SU-DHL-6 (cell line): ENCODE measurements around the gene TNFRSF4.

Experiments used
- H2AFZ ChIP-seq: fragments of 200-600 bp; sonication (generic); 2 replicates; pipeline ENCODE4 v1.6.1; 2014; ENCODE audit warnings: low read depth, mild to moderate bottlenecking, moderate library complexity, mixed read lengths, antibody characterized with exemption, low read length; ENCODE audit not compliant: severe bottlenecking
- H3F3A ChIP-seq: fragments of 200-600 bp; shearing (Covaris generic); 2 replicates; pipeline ENCODE4 v1.6.0; 2016; ENCODE audit warnings: antibody characterized with exemption, mild to moderate bottlenecking; ENCODE audit not compliant: insufficient read depth
- H3K27ac ChIP-seq: fragments of 200-600 bp; sonication (generic); 2 replicates; pipeline ENCODE4 v1.5.1; 2016; ENCODE audit warnings: low read depth, mild to moderate bottlenecking, low read length, moderate library complexity, mixed read lengths
- H3K27me3 ChIP-seq: fragments of 200-600 bp; sonication (generic), shearing (Covaris generic); 2 replicates; pipeline ENCODE4 v1.6.0; 2014; ENCODE audit warnings: mild to moderate bottlenecking, low read length
- H3K36me3 ChIP-seq: fragments of 200-600 bp; sonication (generic); 2 replicates; pipeline ENCODE4 v1.6.1; 2014; ENCODE audit warnings: mild to moderate bottlenecking, low read length, mixed read lengths
- H3K4me2 ChIP-seq: fragments of 300-600, 200-600 bp; shearing (Covaris generic), sonication (generic); 2 replicates; pipeline ENCODE4 v1.6.0; 2014; ENCODE audit warnings: low read length, low read depth, mild to moderate bottlenecking; ENCODE audit not compliant: poor library complexity, severe bottlenecking
- H3K4me3 ChIP-seq: fragments of 200-600 bp; sonication (generic); 2 replicates; pipeline ENCODE4 v1.5.1; 2014; ENCODE audit warnings: antibody characterized with exemption, low read length, mild to moderate bottlenecking, mixed read lengths; ENCODE audit not compliant: insufficient read depth, poor library complexity, severe bottlenecking
- H3K79me2 ChIP-seq: fragments of 200-600 bp; sonication (generic); 2 replicates; pipeline ENCODE4 v1.6.1; 2014; ENCODE audit warnings: mild to moderate bottlenecking, low read length, moderate library complexity; ENCODE audit not compliant: insufficient read depth
- H3K9ac ChIP-seq: fragments of 200-600 bp; sonication (generic); 2 replicates; pipeline ENCODE4 v1.7.0; 2014; ENCODE audit warnings: mild to moderate bottlenecking, low read length
- H3K9me2 ChIP-seq: fragments of 200-600 bp; sonication (generic); replicated peaks from 2 replicates; pipeline ENCODE4 v1.6.1; 2014; ENCODE audit warnings: low read length; ENCODE audit not compliant: insufficient read depth
- H3K9me3 ChIP-seq: fragments of 200-600 bp; sonication (generic); 2 replicates; pipeline ENCODE4 v1.6.1; 2014; ENCODE audit warnings: low read length, mixed read lengths; ENCODE audit not compliant: insufficient read depth
- H4K20me1 ChIP-seq: fragments of 200-600 bp; sonication (generic); 2 replicates; pipeline ENCODE4 v1.6.1; 2014; ENCODE audit warnings: low read depth, mild to moderate bottlenecking, antibody characterized with exemption, low read length, moderate library complexity, mixed read lengths
- EZH2phosphoT487 ChIP-seq: fragments of 200-600 bp; sonication (generic), shearing (Covaris generic); conservative IDR thresholded peaks from 2 replicates; pipeline ENCODE4 v1.6.1; 2018; ENCODE audit warnings: mild to moderate bottlenecking, antibody characterized with exemption, low read length, moderate library complexity, mixed read lengths
- TF ChIP-seq, protein P1 (sequence below): fragments of 200-600 bp; sonication (generic); IDR thresholded peaks from one replicate; pipeline ENCODE4 v1.5.1; 2017; ENCODE audit warnings: antibody characterized with exemption, mild to moderate bottlenecking, low read length, moderate library complexity; ENCODE audit not compliant: insufficient read depth, poor library complexity, severe bottlenecking

Gene TNFRSF4

DNA sequence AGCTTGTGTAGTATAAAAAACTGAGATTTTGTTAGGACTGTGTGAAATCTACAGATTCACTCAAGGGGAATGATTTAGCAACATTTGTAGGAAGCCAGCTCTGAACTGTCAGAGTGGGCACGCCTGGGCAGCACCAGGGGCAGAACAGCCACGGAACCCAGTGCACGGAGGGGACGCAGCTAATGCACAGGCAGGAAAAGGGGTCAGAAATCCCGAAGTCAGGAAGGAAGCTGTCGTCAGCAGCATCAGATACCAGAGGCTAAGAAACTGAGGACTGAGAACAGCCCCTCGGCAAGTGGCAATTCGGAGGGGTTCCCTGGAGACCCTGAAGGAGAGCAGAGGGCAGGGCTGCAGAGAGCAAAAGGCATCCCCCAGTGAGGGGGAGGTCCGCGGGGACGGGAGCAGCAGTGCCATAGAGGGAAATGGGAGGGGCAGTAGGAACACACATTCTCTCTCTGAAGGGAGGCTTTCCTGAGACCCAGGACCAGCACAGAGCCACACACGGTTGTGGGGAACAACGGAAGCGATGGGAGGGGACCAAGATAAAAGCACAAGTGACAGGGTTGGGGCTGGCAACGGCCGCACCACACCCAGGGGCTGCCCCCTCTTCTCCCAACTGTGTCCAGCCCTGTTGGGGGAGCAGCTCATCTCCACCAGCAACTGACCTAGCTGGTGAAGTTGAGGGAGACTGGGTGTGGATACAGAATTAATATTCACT is 47.0 kb upstream of the TNFRSF4 start:
- H3K79me2 ChIP-seq = no peaks in the 10 kb centered on the region; the same call in none of the 2 replicates
- H3K9me2 ChIP-seq = no peaks in the 10 kb centered on the region
- H4K20me1 ChIP-seq = no peaks in the 10 kb centered on the region
- H3K36me3 ChIP-seq = no peaks in the 10 kb centered on the region
- H3K27me3 ChIP-seq = no peaks in the 10 kb centered on the region
- H3K4me2 ChIP-seq = no peak overlapping the region
- H3F3A ChIP-seq = no peaks in the 10 kb centered on the region
- H2AFZ ChIP-seq = no peak overlapping the region
- no peak overlapping the region for H3K4me3 ChIP-seq
- no peak overlapping the region for H3K9ac ChIP-seq
- H3K27ac ChIP-seq = no peak overlapping the region
- H3K9me3 ChIP-seq = no peaks in the 10 kb centered on the region
- TF ChIP-seq EZH2phosphoT487 = no peak
- TF ChIP-seq, protein P1, sequence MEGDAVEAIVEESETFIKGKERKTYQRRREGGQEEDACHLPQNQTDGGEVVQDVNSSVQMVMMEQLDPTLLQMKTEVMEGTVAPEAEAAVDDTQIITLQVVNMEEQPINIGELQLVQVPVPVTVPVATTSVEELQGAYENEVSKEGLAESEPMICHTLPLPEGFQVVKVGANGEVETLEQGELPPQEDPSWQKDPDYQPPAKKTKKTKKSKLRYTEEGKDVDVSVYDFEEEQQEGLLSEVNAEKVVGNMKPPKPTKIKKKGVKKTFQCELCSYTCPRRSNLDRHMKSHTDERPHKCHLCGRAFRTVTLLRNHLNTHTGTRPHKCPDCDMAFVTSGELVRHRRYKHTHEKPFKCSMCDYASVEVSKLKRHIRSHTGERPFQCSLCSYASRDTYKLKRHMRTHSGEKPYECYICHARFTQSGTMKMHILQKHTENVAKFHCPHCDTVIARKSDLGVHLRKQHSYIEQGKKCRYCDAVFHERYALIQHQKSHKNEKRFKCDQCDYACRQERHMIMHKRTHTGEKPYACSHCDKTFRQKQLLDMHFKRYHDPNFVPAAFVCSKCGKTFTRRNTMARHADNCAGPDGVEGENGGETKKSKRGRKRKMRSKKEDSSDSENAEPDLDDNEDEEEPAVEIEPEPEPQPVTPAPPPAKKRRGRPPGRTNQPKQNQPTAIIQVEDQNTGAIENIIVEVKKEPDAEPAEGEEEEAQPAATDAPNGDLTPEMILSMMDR = no peak

DNA sequence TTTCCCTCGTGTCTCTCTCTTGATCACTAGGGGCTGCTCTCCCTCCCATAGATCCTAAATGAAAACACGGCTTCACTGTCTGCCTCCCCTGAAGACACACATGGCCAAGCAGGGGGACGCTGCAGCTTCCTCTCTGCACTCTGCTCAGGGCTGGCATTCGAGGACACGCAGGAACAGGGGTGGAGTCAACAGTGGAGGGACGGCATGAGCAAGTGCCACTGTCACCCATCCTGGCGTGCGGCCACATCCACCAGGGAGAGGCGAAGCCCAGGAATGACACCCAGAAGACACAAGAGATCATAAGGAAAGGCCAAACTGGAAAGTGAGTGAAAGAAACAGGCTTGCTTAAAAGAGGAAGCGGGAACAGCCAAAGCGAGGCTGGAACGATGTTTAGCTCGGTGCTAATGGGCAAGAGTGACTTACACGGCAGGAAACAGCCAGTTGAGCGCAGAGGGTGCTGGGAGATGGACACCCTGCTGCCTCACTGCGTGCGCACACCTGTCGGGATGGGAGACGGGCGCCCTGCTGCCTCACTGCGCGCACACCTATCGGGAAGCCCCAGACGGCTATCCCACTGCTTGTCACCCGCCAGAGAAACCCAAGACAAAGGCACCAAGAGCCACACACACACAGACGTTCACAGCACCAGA is 46.1 kb upstream of the TNFRSF4 start:
- Histone ChIP-seq H3K9me3 (no peaks in the 10 kb centered on the region), H2AFZ (no peak overlapping the region), H3K9me2 (no peaks in the 10 kb centered on the region), H3K27ac (no peak overlapping the region), H3K27me3 (no peaks in the 10 kb centered on the region), H4K20me1 (no peaks in the 10 kb centered on the region), H3F3A (no peaks in the 10 kb centered on the region), H3K36me3 (no peaks in the 10 kb centered on the region), H3K4me3 (no peak overlapping the region), H3K9ac (no peak overlapping the region), H3K79me2 (no peaks in the 10 kb centered on the region; the same call in none of the 2 replicates), H3K4me2 (no peak overlapping the region)
- no peak for TF ChIP-seq EZH2phosphoT487
- TF ChIP-seq, protein P1 = no peak

DNA sequence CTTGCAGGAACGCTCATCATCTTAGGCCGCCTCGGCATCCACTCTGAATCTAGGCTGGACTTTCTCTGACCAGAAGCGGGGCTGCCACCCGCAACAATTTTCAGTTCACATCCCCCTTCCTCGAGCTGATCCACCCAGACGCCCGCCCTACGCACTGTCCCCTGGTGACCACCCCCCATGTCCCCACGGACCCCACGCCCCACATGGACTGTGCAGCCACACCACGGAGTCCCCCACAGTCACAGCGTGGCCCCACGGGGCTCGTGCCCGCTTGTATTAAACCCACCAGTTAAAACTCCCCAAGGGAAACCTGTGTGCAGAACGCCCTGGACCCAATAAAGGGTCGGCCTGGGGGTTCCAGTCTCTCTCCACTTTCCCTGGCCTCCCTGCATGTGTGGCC is 45.6 kb upstream of the TNFRSF4 start:
- no peak overlapping the region for H2AFZ ChIP-seq
- H3K36me3 ChIP-seq = no peaks in the 10 kb centered on the region
- H3K27ac ChIP-seq = no peak overlapping the region
- H3K4me2 ChIP-seq = no peak overlapping the region
- no peak for TF ChIP-seq EZH2phosphoT487
- TF ChIP-seq, protein P1 = no peak
- H4K20me1 ChIP-seq = no peaks in the 10 kb centered on the region
- no peak overlapping the region for H3K4me3 ChIP-seq
- H3F3A ChIP-seq = no peaks in the 10 kb centered on the region
- no peaks in the 10 kb centered on the region for H3K9me2 ChIP-seq
- H3K27me3 ChIP-seq = no peaks in the 10 kb centered on the region
- no peaks in the 10 kb centered on the region; the same call in none of the 2 replicates for H3K79me2 ChIP-seq
- H3K9me3 ChIP-seq = no peaks in the 10 kb centered on the region
- no peak overlapping the region for H3K9ac ChIP-seq
